Fibroblast of skin of left quadriceps (primary cell): Measurements from ENCODE around the gene AKR7A2.
"Not testable (repeated sequence)": the region's sequence is repeated elsewhere in the genome, so short reads cannot be mapped to it uniquely, and the experiment has no call there.

Source experiments
- DNase-seq, 2 experiments: peaks; one replicate each; pipeline ENCODE4 v3.0.0-alpha.2; 2013; ENCODE audit warnings: low read depth in 2 of 2

Gene AKR7A2

DNA sequence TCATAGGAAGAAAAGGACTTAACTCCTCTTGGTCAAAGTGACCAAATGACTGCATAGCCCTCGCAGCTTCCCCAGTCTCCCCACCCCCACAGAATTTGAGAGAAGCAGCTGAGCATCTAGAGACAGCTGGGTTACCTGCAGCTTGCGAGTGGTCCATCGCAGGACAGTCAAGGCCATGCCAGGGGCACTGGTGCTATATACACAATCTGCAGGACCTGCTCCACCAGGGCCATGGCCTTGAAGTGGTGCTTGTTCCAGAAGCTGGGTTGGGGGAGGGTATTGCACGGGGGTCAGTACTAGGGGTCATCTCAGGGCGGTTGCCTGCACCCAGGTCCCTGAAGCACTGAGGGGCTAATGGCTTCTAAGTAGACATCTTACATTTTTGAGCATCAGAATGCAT, 49.9 kb downstream of the AKR7A2 start:
- no peak for DNase-seq

- DNase-seq = peak; percentile 47 to 48
These were observed 51.5 kb downstream of the AKR7A2 start for GRCh38 chr1:19260211-19261138.

- DNase-seq = no peak
These were observed 53.6 kb downstream of the AKR7A2 start for GRCh38 chr1:19258353-19258752.

DNA sequence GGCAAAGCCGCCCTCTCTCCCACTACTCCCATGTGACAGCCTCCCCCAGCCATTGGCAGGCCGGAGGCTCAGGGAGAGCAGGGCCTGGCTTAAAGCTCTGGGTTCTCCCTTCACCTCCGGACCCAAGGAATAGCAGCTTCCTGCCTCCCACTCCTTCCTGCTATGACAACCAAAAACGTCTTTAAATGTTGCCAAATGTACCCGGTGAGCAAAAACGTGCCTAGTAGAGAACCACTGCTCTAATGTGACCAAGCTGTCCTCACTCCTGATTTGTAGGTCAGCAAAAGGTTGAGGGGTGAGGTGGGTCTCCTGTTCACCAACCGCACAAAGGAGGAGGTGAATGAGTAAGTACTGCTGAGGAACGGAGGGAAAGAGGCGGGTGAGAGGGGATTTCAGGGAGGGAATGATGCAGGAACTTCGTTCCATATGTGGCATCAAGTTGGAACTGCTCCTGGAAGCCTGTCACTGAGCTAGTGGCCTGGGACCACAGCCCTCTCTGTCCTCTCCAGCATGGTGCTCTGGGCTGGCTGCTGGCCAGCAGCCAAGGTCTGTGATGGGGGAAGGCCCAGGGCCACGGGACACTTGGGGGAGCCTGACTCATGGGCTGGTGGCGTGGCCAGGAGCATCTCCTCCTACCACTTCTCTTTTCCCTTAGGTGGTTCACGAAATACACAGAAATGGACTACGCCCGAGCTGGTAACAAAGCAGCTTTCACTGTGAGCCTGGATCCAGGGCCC, 54.6 kb downstream of the AKR7A2 start:
- no peak for DNase-seq

DNA sequence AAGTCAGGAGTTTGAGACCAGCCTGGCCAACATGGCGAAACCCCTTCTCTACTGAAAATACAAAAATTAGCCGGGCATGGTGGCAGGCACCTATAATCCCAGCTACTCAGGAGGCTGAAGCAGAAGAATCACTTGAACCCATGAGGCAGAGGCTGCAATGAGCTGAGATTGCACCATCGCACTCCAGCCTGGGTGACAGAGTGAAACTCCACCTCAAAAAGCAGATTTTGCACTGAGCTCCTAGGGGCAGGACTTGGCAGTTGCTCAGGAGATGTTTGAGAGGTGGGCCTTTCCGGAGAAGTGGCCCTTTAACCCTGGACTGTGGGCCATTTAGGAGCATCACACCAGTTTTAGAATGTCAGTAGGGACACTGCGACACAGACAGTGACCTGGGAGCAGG, 55.6 kb downstream of the AKR7A2 start:
- DNase-seq = not testable (repeated sequence)

GRCh38 chr1:19255288-19255687, 56.7 kb downstream of the AKR7A2 start:
- no peak for DNase-seq

DNA sequence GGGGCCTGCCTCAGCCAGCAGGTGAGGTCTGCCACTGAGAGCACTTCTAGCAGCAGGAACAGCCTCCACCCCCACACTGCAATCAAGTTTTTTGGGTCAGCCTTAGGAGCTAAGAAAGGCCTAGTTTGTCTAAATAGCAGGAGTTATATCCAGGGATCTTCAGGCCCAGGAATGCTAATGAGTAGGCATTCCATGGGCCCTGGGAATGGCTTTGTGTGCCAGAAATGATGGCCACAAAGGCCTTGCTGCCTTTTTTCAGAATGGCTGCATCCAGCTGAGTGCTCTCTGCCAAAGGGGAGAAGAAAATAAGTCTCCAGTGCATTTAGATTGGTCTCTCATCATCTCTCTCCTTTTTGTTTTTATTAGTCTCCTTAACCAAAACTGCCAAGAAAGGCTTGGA, 57.5 kb downstream of the AKR7A2 start:
- no peak for DNase-seq
